NCI-H524 treated with DMSO at 0.1 percent for 48 hours (cell line): ENCODE results near the gene RIPK1.

Experiments
- DNase-seq: peaks from one replicate; lab custom pipeline; 2025; lab: John Stamatoyannopoulos, UW

RIPK1 gene

GRCh38 chr6:3085074-3085473 is 16.8 kb downstream of the RIPK1 start:
- DNase-seq = no peak

- DNase-seq = no peak
Measured at GRCh38 chr6:3086282-3086946, 18.1 kb downstream of the RIPK1 start.

GRCh38 chr6:3088446-3088845 is 20.2 kb downstream of the RIPK1 start:
- DNase-seq = no peak

- no peak for DNase-seq
Measured at GRCh38 chr6:3088968-3089367, 20.7 kb downstream of the RIPK1 start.

- DNase-seq = peak; percentile 87
Measured at GRCh38 chr6:3090013-3090412, 21.7 kb downstream of the RIPK1 start.

- no peak for DNase-seq
Measured at GRCh38 chr6:3094815-3095214, 26.5 kb downstream of the RIPK1 start.

- DNase-seq = no peak
Measured at GRCh38 chr6:3102875-3103274, 34.6 kb downstream of the RIPK1 start.

- no peak for DNase-seq
Measured at GRCh38 chr6:3108746-3109414, 40.6 kb downstream of the RIPK1 start.

GRCh38 chr6:3109761-3110160 is 41.5 kb downstream of the RIPK1 start:
- no peak for DNase-seq

GRCh38 chr6:3114377-3114776 is 46.1 kb downstream of the RIPK1 start:
- no peak for DNase-seq

- no peak for DNase-seq
Measured at GRCh38 chr6:3117912-3118352, 49.6 kb downstream of the RIPK1 start.

GRCh38 chr6:3118353-3119039 is 50.2 kb downstream of the RIPK1 start, which contains the start of gene BPHL:
TSS of gene BPHL (plus strand) at chr6:3118711. CDS start at chr6:3118741, 30 bp downstream.
- peak; percentile 74 for DNase-seq

- DNase-seq = no peak
Measured at GRCh38 chr6:3119040-3119723, 50.9 kb downstream of the RIPK1 start.

GRCh38 chr6:3120765-3121089 is 52.4 kb downstream of the RIPK1 start:
- DNase-seq = no peak

GRCh38 chr6:3122823-3123182 is 54.5 kb downstream of the RIPK1 start:
- no peak for DNase-seq

- DNase-seq = no peak
Measured at GRCh38 chr6:3124667-3125066, 56.4 kb downstream of the RIPK1 start.

- no peak for DNase-seq
Measured at GRCh38 chr6:3125815-3126214, 57.5 kb downstream of the RIPK1 start.

- DNase-seq = no peak
Measured at GRCh38 chr6:3128356-3129108, 60.2 kb downstream of the RIPK1 start.

- DNase-seq = no peak
Measured at GRCh38 chr6:3131695-3132094, 63.4 kb downstream of the RIPK1 start.

GRCh38 chr6:3133515-3133914 is 65.2 kb downstream of the RIPK1 start:
- no peak for DNase-seq

- no peak for DNase-seq
Measured at GRCh38 chr6:3135668-3136291, 67.5 kb downstream of the RIPK1 start.
